Retina (tissue), 1 donor: Measurements from ENCODE around the gene ARMC9.
"Not testable (repeated sequence)": the region's sequence is repeated elsewhere in the genome, so short reads cannot be mapped to it uniquely, and the experiment has no call there.

Experiments
- DNase-seq: peaks from one replicate; pipeline ENCODE4 v3.0.0-alpha.2; 2016

The ARMC9 gene

DNA sequence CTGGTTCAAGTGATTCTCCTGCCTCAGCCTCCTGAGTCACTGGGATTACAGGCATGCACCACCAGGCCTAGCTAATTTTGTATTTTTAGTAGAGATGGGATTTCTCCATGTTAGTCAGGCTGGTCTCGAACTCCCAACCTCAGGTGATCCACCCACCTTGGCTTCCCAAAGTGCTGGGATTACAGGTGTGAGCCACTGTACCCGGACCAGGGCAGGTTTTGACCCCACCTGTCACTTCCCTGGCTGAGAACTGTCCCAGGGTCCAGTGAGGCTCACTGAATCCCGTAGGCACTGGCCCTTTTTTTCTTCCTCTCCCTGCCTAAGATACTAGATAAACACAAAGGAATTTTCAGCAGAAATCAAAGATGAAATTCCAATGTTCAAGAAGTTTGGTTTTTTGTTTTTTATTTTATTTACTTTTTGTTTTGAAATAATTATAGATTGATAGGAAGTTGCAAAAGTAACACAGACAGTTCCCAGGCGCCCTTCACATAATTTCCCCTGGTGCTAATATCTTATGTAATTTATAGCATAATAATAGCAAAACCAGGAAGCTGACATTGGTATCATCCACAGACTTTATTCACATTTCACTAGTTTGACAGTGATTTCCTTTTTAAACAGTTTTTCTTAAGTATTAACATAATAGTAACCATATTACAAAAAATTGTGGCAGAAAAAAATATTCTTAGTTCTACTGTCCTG lies 144.7 kb downstream of the ARMC9 start:
- no peak for DNase-seq

DNA sequence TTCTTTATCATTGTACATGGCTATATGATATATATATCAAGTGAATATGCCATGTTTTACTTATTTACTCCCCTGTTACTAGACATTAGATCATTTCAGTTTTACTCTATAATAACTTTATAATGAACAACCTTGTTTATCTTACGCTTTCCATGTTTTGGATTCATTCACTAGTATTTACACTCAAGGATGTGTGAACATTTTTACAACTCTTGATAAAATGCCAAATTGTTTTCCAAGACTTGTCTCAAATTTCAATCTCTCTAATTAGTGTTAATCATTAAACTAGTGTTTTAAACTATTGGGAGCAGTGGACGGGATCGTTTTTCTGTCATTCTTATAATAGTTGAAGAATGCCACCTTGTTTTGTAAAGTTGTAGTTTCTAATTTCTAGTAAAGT lies 145.6 kb downstream of the ARMC9 start:
- DNase-seq = no peak

DNA sequence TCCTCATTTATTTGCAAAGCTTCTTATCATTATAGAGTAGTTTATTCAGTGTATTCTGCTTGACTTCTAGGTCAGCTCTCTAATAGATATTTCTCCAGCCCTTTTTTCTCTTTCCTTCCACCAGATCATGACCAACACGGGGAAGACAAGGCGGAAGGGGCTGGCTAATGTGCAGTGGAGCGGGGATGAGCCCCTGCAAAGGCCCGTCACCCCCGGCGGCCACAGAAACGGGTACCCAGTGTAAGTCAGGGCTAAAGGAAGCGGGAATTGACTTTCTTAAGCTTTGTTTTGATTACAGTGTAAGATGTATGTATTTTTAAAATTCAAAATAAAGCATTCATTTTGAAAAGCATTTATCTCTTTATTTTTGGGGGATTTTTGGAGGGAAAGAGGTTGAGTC lies 146.4 kb downstream of the ARMC9 start:
- DNase-seq = no peak

DNA sequence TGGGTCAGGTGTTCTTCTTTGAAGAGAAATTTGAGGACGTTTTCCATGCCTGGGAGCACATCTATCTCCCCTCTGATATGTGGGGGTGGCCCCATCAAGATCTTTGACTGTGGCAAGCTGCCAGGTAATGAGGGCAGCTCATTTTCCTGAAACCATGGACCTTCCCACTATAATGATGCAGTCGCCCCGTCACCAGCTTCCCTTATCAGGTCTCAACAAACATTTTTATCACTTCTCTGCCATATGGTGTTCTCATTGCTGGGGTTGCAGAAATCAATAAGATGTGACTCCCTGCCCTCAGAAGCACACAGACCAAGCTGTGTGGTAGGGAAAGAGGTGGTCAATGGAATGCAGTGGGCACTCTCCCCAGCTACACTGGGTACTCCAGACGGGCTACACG lies 148.7 kb downstream of the ARMC9 start:
- no peak for DNase-seq

GRCh38 chr2:231347638-231348037 lies 149.2 kb downstream of the ARMC9 start:
- no peak for DNase-seq

DNA sequence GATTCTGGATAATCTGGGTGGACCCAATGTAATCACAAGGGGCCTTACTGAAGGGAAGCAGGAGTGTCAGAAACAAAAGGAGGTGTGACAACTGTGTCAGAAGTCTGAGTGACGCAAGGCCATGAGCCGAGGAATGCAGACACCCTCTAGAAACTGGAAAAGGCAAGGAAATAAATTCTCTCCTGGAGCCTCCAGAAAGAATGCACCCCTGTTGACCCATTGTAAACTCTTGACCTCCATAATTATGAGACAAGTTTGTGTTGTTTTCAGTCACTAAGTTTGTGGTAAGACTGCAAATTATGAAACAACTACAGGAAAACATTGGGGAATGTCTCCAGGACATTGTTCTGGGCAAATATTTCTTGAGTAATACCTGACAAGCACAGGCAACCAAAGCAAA lies 149.7 kb downstream of the ARMC9 start:
- DNase-seq = no peak

DNA sequence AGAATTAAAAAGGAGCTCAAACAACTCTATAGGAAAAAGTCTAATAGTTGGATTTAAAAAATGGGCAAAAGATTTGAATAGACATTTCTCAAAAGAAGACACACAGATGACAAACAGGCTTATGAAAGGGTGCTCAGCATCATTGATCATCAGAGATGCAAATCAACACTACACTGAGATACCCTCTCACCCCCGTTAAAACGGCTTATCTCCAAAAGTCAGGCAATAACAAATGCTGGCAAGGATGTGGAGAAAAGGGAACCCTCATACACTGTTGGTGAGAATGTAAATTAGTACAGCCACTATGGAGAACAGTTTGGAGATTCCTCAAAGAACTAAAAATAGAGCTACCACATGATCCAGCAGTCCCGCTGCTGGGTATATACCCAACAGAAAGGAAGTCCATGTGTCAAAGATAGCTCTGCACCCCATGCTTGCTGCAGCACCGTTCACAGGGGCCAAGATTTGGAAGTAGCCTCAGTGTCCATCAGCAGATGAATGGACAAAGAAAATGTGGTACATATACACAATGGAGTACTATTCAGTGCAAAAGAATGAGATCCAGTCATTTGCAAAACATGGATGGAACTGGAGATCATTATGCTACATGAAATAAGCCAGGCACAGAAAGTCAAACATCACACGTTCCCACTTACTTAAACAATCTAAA lies 150.4 kb downstream of the ARMC9 start:
- no peak for DNase-seq

DNA sequence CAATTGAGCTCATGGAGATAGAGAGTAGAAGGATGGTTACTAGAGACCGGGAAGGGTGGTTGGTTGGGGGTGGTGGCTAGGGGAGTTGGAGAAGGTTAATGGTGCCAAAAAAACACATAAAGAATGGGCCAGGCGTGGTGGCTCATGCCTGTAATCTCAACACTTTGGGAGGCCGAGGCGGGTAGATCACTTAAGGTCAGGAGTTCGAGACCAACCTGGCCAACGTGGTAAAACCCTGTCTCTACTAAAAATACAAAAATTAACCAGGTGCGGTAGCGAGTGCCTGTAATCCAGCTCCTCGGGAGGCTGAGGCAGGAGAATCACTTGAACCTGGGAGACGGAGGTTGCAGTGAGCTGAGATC lies 150.9 kb downstream of the ARMC9 start:
- not testable (repeated sequence) for DNase-seq

DNA sequence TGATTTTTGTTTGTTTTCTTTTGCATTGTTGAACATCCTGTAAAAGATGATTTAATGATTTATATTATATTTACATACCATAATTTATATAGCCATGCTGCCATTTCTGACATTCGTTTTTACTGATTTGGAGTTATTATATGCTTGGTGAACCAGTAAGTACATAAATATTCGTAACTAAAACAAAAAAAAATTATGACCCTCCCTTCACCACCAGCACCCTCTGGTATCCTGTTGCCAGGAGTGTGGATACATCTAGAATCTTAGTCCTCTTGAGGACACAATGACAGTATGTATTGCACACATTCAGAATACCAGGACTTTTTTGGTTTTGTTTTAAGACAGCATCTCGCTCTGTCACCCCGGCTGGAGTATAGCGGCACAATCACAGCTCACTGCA lies 153.2 kb downstream of the ARMC9 start:
- no peak for DNase-seq

DNA sequence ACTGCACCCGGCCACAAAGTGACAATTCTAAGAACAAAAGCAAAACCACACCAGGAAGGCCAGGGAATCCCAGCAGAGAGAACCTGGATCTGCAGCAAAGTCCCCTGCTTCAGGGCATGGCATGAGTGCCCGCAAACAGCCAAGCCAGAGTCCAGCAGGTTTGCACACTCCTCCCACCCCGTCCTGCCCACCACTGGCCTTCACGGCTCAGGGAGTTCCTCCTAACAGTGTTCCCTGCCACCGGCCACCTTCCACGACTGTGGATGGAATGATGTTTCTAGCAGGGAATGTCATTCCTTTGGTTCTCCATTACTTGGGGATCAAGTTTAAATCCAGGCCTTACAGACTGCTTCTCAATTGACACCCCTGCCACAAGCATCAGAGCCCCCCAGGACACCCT lies 155.0 kb downstream of the ARMC9 start:
- no peak for DNase-seq

- peak; percentile 44 for DNase-seq
These were observed 157.4 kb downstream of the ARMC9 start for GRCh38 chr2:231355508-231356465.

DNA sequence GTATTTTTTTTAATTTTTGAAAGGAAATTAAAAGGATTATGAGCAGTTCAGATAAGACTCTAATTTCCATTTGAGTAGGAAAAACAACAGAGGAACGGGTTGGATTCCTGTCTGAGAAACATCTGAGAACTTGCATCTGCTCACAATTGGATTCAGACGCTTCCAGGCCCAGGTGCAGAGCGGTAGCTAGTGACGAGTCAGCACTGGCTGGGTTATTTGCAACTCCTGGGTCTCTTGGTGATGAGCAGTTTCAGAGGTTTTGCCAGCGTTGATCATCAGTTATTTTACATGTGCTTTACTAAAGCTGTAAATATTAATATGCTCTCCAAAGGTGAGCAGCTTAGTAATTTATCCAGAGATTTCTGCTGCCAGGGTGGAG lies 158.0 kb downstream of the ARMC9 start:
- no peak for DNase-seq

GRCh38 chr2:231357048-231357447 lies 158.6 kb downstream of the ARMC9 start:
- DNase-seq = no peak

- DNase-seq = no peak
These were observed 159.5 kb downstream of the ARMC9 start for GRCh38 chr2:231357931-231358330.

DNA sequence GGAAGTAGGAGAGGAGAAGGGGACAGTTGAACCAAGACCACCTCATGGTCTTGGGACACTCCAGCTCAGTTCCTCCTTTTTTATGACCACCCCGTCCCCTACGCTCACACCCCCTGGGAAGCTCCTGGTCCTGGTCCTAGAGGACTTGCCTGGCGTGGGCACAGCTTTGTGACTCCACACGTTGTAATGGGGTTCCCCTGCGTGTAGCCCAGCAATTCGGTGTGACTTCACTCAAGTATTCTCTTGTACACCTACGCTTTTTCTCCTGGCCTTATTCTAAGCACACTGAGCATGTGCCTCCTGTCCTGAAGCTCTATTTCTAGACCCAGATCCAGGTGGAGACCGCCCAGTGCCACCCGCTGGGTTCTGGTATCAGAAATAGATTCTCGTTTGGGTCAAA lies 161.0 kb downstream of the ARMC9 start:
- DNase-seq = no peak

DNA sequence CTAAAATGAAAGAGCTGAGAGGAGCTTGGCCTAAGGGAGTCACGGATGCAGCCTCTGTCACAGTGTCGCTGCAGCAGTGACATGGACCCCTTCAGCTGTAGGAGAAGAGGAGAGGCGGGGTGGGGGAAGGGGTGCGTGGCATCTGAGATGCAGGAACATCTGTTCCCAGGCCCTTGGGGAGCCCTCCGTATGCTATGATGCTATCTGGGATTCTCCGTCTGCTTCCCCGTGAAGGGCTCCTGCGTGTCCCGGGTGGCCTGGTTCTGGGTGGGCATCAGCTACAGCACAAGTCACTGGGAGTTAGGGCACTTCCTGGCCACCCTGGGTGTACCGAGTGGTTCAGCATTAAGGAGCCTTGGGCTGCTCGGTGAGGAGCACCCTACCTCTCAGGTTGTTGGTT lies 161.5 kb downstream of the ARMC9 start:
- peak; percentile 32 for DNase-seq

GRCh38 chr2:231360401-231360800 lies 162.0 kb downstream of the ARMC9 start:
- no peak for DNase-seq

GRCh38 chr2:231360881-231361371 lies 162.5 kb downstream of the ARMC9 start:
- no peak for DNase-seq

- DNase-seq = no peak
These were observed 163.5 kb downstream of the ARMC9 start for GRCh38 chr2:231361701-231362554.

- DNase-seq = no peak
These were observed 164.2 kb downstream of the ARMC9 start for GRCh38 chr2:231362555-231363184.

DNA sequence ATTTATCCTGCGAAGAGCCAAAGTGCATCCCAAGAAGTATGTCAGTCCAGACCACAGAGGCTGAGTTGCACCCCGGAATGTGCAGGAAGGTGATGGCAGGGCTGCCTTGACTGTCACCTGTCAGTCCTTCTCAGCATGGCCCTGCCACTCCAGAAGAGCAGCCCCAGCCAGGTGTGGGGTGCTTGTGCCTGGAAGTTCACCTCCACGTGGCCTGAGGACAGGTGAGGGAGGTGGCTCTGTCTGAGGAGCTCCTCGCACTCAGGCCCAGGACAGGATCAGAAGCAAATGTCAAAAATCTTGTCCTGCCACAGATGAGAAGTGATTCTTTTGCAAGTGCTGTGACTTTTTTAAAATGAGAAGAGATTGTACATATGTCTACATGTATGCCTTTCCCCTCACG lies 165.6 kb downstream of the ARMC9 start:
- DNase-seq = no peak
